C4-2B (cell line): ENCODE data around the gene SUSD4.

Source experiments
- ZFX ChIP-seq: fragments of 450-650 bp; IDR thresholded peaks from 2 replicates; pipeline ENCODE4 v1.6.1; 2017
- TF ChIP-seq, protein P1 (sequence below): fragments of 450-650 bp; conservative IDR thresholded peaks from 2 replicates; pipeline ENCODE4 v1.5.1; 2017; ENCODE audit warnings: mild to moderate bottlenecking

DNA sequence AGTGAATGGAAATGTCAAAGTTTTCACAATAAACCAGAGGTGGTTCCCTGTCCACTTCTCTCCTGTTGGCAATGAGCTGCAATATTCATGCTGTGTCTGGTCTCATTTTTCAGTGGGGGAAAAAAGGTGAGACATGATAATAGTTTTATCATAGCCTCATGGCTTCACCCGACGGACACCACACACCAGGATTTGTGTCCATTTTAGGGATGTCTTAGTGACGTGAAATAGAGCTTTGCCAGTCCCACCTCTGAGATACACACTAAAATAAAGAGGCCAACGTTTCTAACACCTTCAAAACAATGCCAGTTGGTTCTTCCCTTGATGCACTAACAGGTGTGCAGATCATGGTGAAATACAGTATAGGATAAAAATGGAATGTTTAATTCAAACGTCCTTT, 129.4 kb downstream of the SUSD4 start:
- TF ChIP-seq, protein P1, sequence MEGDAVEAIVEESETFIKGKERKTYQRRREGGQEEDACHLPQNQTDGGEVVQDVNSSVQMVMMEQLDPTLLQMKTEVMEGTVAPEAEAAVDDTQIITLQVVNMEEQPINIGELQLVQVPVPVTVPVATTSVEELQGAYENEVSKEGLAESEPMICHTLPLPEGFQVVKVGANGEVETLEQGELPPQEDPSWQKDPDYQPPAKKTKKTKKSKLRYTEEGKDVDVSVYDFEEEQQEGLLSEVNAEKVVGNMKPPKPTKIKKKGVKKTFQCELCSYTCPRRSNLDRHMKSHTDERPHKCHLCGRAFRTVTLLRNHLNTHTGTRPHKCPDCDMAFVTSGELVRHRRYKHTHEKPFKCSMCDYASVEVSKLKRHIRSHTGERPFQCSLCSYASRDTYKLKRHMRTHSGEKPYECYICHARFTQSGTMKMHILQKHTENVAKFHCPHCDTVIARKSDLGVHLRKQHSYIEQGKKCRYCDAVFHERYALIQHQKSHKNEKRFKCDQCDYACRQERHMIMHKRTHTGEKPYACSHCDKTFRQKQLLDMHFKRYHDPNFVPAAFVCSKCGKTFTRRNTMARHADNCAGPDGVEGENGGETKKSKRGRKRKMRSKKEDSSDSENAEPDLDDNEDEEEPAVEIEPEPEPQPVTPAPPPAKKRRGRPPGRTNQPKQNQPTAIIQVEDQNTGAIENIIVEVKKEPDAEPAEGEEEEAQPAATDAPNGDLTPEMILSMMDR: no peak
- TF ChIP-seq ZFX: no peak
